GM23338 (cell line): ENCODE data around the gene MYO5B.

Source experiments
- CREB1 ChIP-seq: fragments of 250-450 bp; sonication (Bioruptor Pico); IDR thresholded peaks from 2 replicates; pipeline ENCODE4 v1.5.0; 2020; ENCODE audit warnings: low read depth, mild to moderate bottlenecking, moderate library complexity
- EZH2 ChIP-seq: fragments of 200-600 bp; sonication (generic); IDR thresholded peaks from one replicate; pipeline ENCODE4 v1.8.0; 2017; ENCODE audit warnings: antibody characterized with exemption, mild to moderate bottlenecking, low read depth; ENCODE audit not compliant: unreplicated experiment
- EZH2phosphoT487 ChIP-seq: fragments of 200-600 bp; sonication (generic); IDR thresholded peaks from one replicate; pipeline ENCODE4 v1.8.1; 2018; ENCODE audit warnings: antibody characterized with exemption; ENCODE audit not compliant: unreplicated experiment
- JUNB ChIP-seq: IDR thresholded peaks from one replicate; pipeline ENCODE4 v1.6.1; 2016; ENCODE audit warnings: antibody characterized with exemption; ENCODE audit not compliant: unreplicated experiment
- NANOG ChIP-seq: IDR thresholded peaks from 2 replicates; pipeline ENCODE4 v1.6.1; 2016; ENCODE audit warnings: antibody characterized with exemption, borderline replicate concordance
- POLR2AphosphoS5 ChIP-seq: IDR thresholded peaks from 2 replicates; pipeline ENCODE4 v1.6.1; 2016; ENCODE audit warnings: antibody characterized with exemption, low read depth
- STAT1 ChIP-seq: IDR thresholded peaks from one replicate; pipeline ENCODE4 v1.6.1; 2016; ENCODE audit warnings: antibody characterized with exemption; ENCODE audit not compliant: unreplicated experiment
- ZNF114 ChIP-seq: fragments of 250-450 bp; sonication (Bioruptor Pico); IDR thresholded peaks from 2 replicates; pipeline ENCODE4 v1.5.0; 2020; ENCODE audit warnings: mild to moderate bottlenecking, moderate library complexity
- ZNF331 ChIP-seq: fragments of 250-450 bp; sonication (Bioruptor Pico); IDR thresholded peaks from 2 replicates; pipeline ENCODE4 v1.5.0; 2020; ENCODE audit warnings: low read depth, mild to moderate bottlenecking, moderate library complexity
- TF ChIP-seq, protein P1 (sequence below): IDR thresholded peaks from one replicate; pipeline ENCODE4 v1.6.1; 2018; ENCODE audit warnings: antibody characterized with exemption; ENCODE audit not compliant: unreplicated experiment
- TF ChIP-seq, protein P2 (sequence below), 2 experiments: fragments of 200-600 bp in 1 of 2; sonication (generic) in 1 of 2; conservative IDR thresholded peaks; 2 replicates each; pipeline versions ENCODE4 v1.5.1 to v1.6.1; 2016 to 2017; ENCODE audit warnings: antibody characterized with exemption in 2 of 2, low read depth in 2 of 2, mild to moderate bottlenecking in 2 of 2, moderate library complexity in 1 of 2
- TF ChIP-seq, protein P3 (sequence below): IDR thresholded peaks from 2 replicates; pipeline ENCODE4 v1.6.1; 2016; ENCODE audit warnings: antibody characterized with exemption

DNA sequence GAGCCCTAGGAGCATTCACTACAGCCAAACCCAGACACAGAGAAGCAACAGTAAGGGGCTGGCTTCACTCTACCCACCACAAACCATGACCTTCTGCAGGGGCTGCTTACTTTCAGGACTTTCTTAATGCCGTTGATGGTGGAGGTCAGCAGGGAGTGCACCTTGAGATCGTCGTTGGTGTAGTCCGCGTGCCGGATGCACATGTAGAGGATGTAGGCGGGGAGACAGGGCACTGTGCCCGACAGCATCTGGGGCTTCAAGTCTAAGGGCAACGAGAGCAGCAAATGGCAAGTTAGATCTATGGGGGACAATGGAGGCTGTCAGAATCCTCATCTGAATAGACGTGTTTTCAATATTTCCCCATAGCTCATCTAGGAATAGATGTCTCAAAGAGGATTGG, 351.8 kb downstream of the MYO5B start:
- TF ChIP-seq, protein P1, sequence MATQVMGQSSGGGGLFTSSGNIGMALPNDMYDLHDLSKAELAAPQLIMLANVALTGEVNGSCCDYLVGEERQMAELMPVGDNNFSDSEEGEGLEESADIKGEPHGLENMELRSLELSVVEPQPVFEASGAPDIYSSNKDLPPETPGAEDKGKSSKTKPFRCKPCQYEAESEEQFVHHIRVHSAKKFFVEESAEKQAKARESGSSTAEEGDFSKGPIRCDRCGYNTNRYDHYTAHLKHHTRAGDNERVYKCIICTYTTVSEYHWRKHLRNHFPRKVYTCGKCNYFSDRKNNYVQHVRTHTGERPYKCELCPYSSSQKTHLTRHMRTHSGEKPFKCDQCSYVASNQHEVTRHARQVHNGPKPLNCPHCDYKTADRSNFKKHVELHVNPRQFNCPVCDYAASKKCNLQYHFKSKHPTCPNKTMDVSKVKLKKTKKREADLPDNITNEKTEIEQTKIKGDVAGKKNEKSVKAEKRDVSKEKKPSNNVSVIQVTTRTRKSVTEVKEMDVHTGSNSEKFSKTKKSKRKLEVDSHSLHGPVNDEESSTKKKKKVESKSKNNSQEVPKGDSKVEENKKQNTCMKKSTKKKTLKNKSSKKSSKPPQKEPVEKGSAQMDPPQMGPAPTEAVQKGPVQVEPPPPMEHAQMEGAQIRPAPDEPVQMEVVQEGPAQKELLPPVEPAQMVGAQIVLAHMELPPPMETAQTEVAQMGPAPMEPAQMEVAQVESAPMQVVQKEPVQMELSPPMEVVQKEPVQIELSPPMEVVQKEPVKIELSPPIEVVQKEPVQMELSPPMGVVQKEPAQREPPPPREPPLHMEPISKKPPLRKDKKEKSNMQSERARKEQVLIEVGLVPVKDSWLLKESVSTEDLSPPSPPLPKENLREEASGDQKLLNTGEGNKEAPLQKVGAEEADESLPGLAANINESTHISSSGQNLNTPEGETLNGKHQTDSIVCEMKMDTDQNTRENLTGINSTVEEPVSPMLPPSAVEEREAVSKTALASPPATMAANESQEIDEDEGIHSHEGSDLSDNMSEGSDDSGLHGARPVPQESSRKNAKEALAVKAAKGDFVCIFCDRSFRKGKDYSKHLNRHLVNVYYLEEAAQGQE = no peak
- TF ChIP-seq, protein P2, sequence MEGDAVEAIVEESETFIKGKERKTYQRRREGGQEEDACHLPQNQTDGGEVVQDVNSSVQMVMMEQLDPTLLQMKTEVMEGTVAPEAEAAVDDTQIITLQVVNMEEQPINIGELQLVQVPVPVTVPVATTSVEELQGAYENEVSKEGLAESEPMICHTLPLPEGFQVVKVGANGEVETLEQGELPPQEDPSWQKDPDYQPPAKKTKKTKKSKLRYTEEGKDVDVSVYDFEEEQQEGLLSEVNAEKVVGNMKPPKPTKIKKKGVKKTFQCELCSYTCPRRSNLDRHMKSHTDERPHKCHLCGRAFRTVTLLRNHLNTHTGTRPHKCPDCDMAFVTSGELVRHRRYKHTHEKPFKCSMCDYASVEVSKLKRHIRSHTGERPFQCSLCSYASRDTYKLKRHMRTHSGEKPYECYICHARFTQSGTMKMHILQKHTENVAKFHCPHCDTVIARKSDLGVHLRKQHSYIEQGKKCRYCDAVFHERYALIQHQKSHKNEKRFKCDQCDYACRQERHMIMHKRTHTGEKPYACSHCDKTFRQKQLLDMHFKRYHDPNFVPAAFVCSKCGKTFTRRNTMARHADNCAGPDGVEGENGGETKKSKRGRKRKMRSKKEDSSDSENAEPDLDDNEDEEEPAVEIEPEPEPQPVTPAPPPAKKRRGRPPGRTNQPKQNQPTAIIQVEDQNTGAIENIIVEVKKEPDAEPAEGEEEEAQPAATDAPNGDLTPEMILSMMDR (conservative IDR thresholded peaks at IDR 0.05; ENCODE audit: low read depth in 2 of 2) = no peak
- TF ChIP-seq NANOG (no peak), CREB1 (CRISPR knock-in tag) (no peak), POLR2AphosphoS5 (no peak), EZH2 (no peak), JUNB (no peak), STAT1 (no peak), EZH2phosphoT487 (no peak), ZNF331 (CRISPR knock-in tag) (no peak), ZNF114 (CRISPR knock-in tag) (no peak)
- TF ChIP-seq, protein P3, sequence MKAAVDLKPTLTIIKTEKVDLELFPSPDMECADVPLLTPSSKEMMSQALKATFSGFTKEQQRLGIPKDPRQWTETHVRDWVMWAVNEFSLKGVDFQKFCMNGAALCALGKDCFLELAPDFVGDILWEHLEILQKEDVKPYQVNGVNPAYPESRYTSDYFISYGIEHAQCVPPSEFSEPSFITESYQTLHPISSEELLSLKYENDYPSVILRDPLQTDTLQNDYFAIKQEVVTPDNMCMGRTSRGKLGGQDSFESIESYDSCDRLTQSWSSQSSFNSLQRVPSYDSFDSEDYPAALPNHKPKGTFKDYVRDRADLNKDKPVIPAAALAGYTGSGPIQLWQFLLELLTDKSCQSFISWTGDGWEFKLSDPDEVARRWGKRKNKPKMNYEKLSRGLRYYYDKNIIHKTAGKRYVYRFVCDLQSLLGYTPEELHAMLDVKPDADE = no peak
